Neural cell (in vitro differentiated cells): ENCODE data around the gene MED26. TPM values are rescaled to one million over a fixed set of nuclear protein-coding genes. Genes with fewer than 3 reads are reported as not detected.

ENCODE experiments used
- H2AFZ ChIP-seq: fragments of 200-600, 300-800 bp; sonication (generic), shearing (Covaris generic); 2 replicates; pipeline ENCODE4 v1.6.0; 2014; ENCODE audit warnings: low read depth, mild to moderate bottlenecking, antibody characterized with exemption, low read length, moderate library complexity
- H3F3A ChIP-seq: fragments of 200-600 bp; shearing (Covaris generic); 2 replicates; pipeline ENCODE4 v1.6.1; 2016; ENCODE audit warnings: mild to moderate bottlenecking, moderate library complexity, mixed read lengths, antibody characterized with exemption, low read length; ENCODE audit not compliant: insufficient read depth, poor library complexity, severe bottlenecking
- H3K27ac ChIP-seq: fragments of 200-600, 300-800 bp; sonication (generic), shearing (Covaris generic); 2 replicates; pipeline ENCODE4 v1.5.1; 2014; ENCODE audit warnings: mild to moderate bottlenecking, low read length, moderate library complexity
- H3K27me3 ChIP-seq: fragments of 300-800, 200-600 bp; sonication (generic), shearing (Covaris generic); 2 replicates; pipeline ENCODE4 v1.6.0; 2014; ENCODE audit warnings: mild to moderate bottlenecking, low read depth, low read length, moderate library complexity; ENCODE audit not compliant: insufficient read depth
- H3K36me3 ChIP-seq: fragments of 300-800, 200-600 bp; sonication (generic), shearing (Covaris generic); 2 replicates; pipeline ENCODE4 v1.5.1; 2014; ENCODE audit warnings: mild to moderate bottlenecking, antibody characterized with exemption, low read length, moderate library complexity; ENCODE audit not compliant: insufficient read depth
- H3K4me2 ChIP-seq: fragments of 300-800, 200-600 bp; sonication (generic), shearing (Covaris generic); 2 replicates; pipeline ENCODE4 v1.6.0; 2014; ENCODE audit warnings: mild to moderate bottlenecking, low read length
- H3K4me3 ChIP-seq: fragments of 300-800, 200-600 bp; sonication (generic), shearing (Covaris generic); 2 replicates; pipeline ENCODE4 v1.5.1; 2014; ENCODE audit warnings: mild to moderate bottlenecking, low read length, moderate library complexity
- H3K79me2 ChIP-seq: fragments of 200-600 bp; shearing (Covaris generic); replicated peaks from 2 replicates; pipeline ENCODE4 v1.6.0; 2014; ENCODE audit warnings: mild to moderate bottlenecking, low read length, moderate library complexity; ENCODE audit not compliant: insufficient read depth
- H3K9ac ChIP-seq: fragments of 300-800, 200-600 bp; sonication (generic), shearing (Covaris generic); 2 replicates; pipeline ENCODE4 v1.6.1; 2016; ENCODE audit warnings: mild to moderate bottlenecking, low read length, mixed read lengths
- H3K9me2 ChIP-seq: fragments of 200-600 bp; shearing (Covaris generic); 2 replicates; pipeline ENCODE4 v1.6.1; 2016; ENCODE audit warnings: mild to moderate bottlenecking, low read length, mixed read lengths; ENCODE audit not compliant: insufficient read depth
- H3K9me3 ChIP-seq: fragments of 200-600, 300-800 bp; sonication (generic), shearing (Covaris generic); 2 replicates; pipeline ENCODE4 v1.6.1; 2016; ENCODE audit warnings: mild to moderate bottlenecking, mixed run types, low read length, moderate library complexity, mixed read lengths
- H4K20me1 ChIP-seq: fragments of 200-600 bp; shearing (Covaris generic); 2 replicates; pipeline ENCODE4 v1.6.1; 2016; ENCODE audit warnings: mild to moderate bottlenecking, mixed run types; ENCODE audit not compliant: insufficient read depth
- EP300 ChIP-seq: fragments of 450-650 bp; conservative IDR thresholded peaks from 2 replicates; pipeline ENCODE4 v1.6.1; 2014; ENCODE audit warnings: antibody characterized with exemption, mild to moderate bottlenecking, moderate library complexity; ENCODE audit not compliant: poor library complexity, severe bottlenecking
- EZH2 ChIP-seq: fragments of 200-600, 300-800 bp; shearing (Covaris generic), sonication (generic); IDR thresholded peaks from 2 replicates; pipeline ENCODE4 v1.6.1; 2014; ENCODE audit warnings: antibody characterized with exemption, low read length, borderline replicate concordance, mild to moderate bottlenecking; ENCODE audit not compliant: insufficient read depth, poor library complexity, severe bottlenecking
- MXI1 ChIP-seq: fragments of 450-650 bp; conservative IDR thresholded peaks from 2 replicates; pipeline ENCODE4 v1.6.1; 2014; ENCODE audit warnings: antibody characterized with exemption, mild to moderate bottlenecking; ENCODE audit not compliant: poor library complexity, severe bottlenecking
- POLR2AphosphoS5 ChIP-seq: IDR thresholded peaks from 2 replicates; pipeline ENCODE4 v1.6.1; 2012
- RAD21 ChIP-seq: fragments of 450-650 bp; conservative IDR thresholded peaks from 2 replicates; pipeline ENCODE4 v1.6.1; 2014; ENCODE audit warnings: antibody characterized with exemption, mild to moderate bottlenecking, moderate library complexity
- SMC3 ChIP-seq: fragments of 450-650 bp; conservative IDR thresholded peaks from 2 replicates; pipeline ENCODE4 v1.6.1; 2014; ENCODE audit warnings: antibody characterized with exemption, mild to moderate bottlenecking, moderate library complexity; ENCODE audit not compliant: poor library complexity
- TAF1 ChIP-seq: IDR thresholded peaks from 2 replicates; pipeline ENCODE4 v1.6.1; 2012; ENCODE audit warnings: low read depth
- polyA plus RNA-seq: library from polyadenylated mRNA; depleted of rRNA; stranded (reverse); fragments of >200 nt; gene quantifications from 2 replicates; pipeline ENCODE4 v1.2.3, GENCODE V29; 2014
- TF ChIP-seq, protein P1 (sequence below): fragments of 450-650 bp; IDR thresholded peaks from 2 replicates; pipeline ENCODE4 v1.5.1; 2014; ENCODE audit warnings: antibody characterized with exemption, mild to moderate bottlenecking, moderate library complexity; ENCODE audit not compliant: poor library complexity, severe bottlenecking
- TF ChIP-seq, protein P2 (sequence below): IDR thresholded peaks from 2 replicates; pipeline ENCODE4 v1.6.1; 2012; ENCODE audit warnings: borderline replicate concordance

Gene MED26
- polyA plus RNA-seq, 1 donor from 2014 or later, result 4.2 TPM

DNA sequence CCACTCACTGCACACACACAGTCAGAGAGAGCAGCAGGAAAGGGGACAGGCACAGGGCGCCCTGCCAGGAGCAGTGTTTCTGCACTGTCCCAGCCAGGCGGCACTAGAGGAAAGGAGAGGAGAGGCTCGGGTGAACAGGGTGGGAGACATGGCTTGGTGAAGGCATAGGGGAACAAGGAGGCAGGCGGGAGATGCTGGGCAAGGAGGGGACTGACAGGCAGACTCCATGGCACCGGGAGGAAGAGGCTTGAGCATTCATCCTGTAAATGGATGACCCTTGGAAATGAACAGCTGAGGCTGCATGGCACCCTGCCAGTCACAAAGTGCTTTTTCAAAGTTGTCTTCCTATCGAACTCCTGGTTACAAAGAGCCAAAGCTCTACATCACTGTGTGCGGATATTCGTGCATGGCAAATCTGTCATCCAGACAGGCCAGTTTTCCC, 22.4 kb downstream of the MED26 start:
- Histone ChIP-seq H3F3A (no peaks in the 10 kb centered on the region), H3K36me3 (no peaks in the 10 kb centered on the region), H3K4me3 (no peak overlapping the region), H3K27me3 (no peaks in the 10 kb centered on the region), H3K27ac (no peak overlapping the region), H3K9me3 (no peaks in the 10 kb centered on the region), H3K4me2 (no peak overlapping the region), H2AFZ (no peak overlapping the region), H3K9ac (no peak overlapping the region), H4K20me1 (no peaks in the 10 kb centered on the region), H3K9me2 (no peaks in the 10 kb centered on the region), H3K79me2 (peaks cover 18% of the 10 kb centered on the region)
- TF ChIP-seq EP300, result no peak
- TF ChIP-seq MXI1, result no peak
- no peak for TF ChIP-seq TAF1
- TF ChIP-seq EZH2, result no peak
- no peak for TF ChIP-seq RAD21
- TF ChIP-seq SMC3, result no peak
- TF ChIP-seq, protein P1, sequence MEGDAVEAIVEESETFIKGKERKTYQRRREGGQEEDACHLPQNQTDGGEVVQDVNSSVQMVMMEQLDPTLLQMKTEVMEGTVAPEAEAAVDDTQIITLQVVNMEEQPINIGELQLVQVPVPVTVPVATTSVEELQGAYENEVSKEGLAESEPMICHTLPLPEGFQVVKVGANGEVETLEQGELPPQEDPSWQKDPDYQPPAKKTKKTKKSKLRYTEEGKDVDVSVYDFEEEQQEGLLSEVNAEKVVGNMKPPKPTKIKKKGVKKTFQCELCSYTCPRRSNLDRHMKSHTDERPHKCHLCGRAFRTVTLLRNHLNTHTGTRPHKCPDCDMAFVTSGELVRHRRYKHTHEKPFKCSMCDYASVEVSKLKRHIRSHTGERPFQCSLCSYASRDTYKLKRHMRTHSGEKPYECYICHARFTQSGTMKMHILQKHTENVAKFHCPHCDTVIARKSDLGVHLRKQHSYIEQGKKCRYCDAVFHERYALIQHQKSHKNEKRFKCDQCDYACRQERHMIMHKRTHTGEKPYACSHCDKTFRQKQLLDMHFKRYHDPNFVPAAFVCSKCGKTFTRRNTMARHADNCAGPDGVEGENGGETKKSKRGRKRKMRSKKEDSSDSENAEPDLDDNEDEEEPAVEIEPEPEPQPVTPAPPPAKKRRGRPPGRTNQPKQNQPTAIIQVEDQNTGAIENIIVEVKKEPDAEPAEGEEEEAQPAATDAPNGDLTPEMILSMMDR, result no peak
- TF ChIP-seq, protein P2, sequence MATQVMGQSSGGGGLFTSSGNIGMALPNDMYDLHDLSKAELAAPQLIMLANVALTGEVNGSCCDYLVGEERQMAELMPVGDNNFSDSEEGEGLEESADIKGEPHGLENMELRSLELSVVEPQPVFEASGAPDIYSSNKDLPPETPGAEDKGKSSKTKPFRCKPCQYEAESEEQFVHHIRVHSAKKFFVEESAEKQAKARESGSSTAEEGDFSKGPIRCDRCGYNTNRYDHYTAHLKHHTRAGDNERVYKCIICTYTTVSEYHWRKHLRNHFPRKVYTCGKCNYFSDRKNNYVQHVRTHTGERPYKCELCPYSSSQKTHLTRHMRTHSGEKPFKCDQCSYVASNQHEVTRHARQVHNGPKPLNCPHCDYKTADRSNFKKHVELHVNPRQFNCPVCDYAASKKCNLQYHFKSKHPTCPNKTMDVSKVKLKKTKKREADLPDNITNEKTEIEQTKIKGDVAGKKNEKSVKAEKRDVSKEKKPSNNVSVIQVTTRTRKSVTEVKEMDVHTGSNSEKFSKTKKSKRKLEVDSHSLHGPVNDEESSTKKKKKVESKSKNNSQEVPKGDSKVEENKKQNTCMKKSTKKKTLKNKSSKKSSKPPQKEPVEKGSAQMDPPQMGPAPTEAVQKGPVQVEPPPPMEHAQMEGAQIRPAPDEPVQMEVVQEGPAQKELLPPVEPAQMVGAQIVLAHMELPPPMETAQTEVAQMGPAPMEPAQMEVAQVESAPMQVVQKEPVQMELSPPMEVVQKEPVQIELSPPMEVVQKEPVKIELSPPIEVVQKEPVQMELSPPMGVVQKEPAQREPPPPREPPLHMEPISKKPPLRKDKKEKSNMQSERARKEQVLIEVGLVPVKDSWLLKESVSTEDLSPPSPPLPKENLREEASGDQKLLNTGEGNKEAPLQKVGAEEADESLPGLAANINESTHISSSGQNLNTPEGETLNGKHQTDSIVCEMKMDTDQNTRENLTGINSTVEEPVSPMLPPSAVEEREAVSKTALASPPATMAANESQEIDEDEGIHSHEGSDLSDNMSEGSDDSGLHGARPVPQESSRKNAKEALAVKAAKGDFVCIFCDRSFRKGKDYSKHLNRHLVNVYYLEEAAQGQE, result no peak
- no peak for TF ChIP-seq POLR2AphosphoS5

DNA sequence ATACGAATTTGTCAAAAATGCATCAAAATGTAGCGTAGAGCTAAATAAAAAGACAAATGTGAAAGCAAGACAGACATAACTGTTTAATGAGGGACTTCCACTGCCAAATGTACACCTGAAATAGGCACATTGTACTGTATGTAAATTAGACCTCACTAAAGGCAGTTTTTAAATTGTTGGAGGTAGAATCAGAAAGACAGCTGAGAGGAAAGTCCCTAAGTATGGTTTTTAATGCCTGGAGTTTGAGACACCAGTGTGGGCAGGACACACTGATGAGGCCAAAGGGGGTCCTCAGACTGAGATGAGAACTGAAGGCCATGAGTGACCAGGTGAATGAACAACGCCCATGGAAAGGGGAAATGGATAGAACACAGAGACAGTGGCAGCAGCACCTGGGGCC, 22.9 kb downstream of the MED26 start:
- Histone ChIP-seq H4K20me1 (no peaks in the 10 kb centered on the region), H3K4me3 (no peak overlapping the region), H3K27ac (no peak overlapping the region)

More for the DNA sequence above, 22.9 kb downstream of the MED26 start:
- TF ChIP-seq TAF1 (no peak), POLR2AphosphoS5 (no peak), MXI1 (no peak), EP300 (no peak), RAD21 (no peak), SMC3 (no peak), EZH2 (no peak)
- TF ChIP-seq, protein P1, result no peak
- TF ChIP-seq, protein P2, result no peak
- Histone ChIP-seq H3K9me3 (no peaks in the 10 kb centered on the region), H3K36me3 (no peaks in the 10 kb centered on the region), H3K4me2 (no peak overlapping the region), H3F3A (no peaks in the 10 kb centered on the region), H3K79me2 (peaks cover 16% of the 10 kb centered on the region), H3K9ac (no peak overlapping the region), H3K9me2 (no peaks in the 10 kb centered on the region), H3K27me3 (no peaks in the 10 kb centered on the region), H2AFZ (no peak overlapping the region)
